ENCODE results near the gene RIMBP3B.
"Not testable (repeated sequence)": the region's sequence is repeated elsewhere in the genome, so short reads cannot be mapped to it uniquely, and the experiment has no call there.

Gene RIMBP3B

GRCh38 chr22:21417853-21418252 lies 34.3 kb downstream of the RIMBP3B start:
- not testable (repeated sequence) for DNase-seq (ENCODE audit: low read depth in 4 of 4, low spot score in 1 of 4)

- not testable (repeated sequence) for DNase-seq (ENCODE audit: low read depth in 4 of 4, low spot score in 1 of 4)
These were observed 35.6 kb downstream of the RIMBP3B start for GRCh38 chr22:21418974-21419638.

- not testable (repeated sequence) for DNase-seq (ENCODE audit: low read depth in 4 of 4, low spot score in 1 of 4)
These were observed 36.7 kb downstream of the RIMBP3B start for GRCh38 chr22:21420180-21420763.

GRCh38 chr22:21424084-21424709 lies 40.6 kb downstream of the RIMBP3B start:
- DNase-seq (ENCODE audit: low read depth in 4 of 4, low spot score in 1 of 4): not testable (repeated sequence)

GRCh38 chr22:21434378-21435233 lies 51.1 kb downstream of the RIMBP3B start:
- not testable (repeated sequence) for DNase-seq (ENCODE audit: low read depth in 4 of 4, low spot score in 1 of 4)

- not testable (repeated sequence) for DNase-seq (ENCODE audit: low read depth in 4 of 4, low spot score in 1 of 4)
These were observed 52.7 kb downstream of the RIMBP3B start for GRCh38 chr22:21435998-21436810.

GRCh38 chr22:21438013-21438412 lies 54.5 kb downstream of the RIMBP3B start:
- DNase-seq (ENCODE audit: low read depth in 4 of 4, low spot score in 1 of 4): not testable (repeated sequence)

Data from stimulated activated CD4-positive, alpha-beta T cell treated with anti-CD3 and anti-CD28 coated beads, Interleukin-1b, Interleukin-23, amount 100 ng/mL, for 24 hours (primary cell).